Right hindlimb (tissue), 1 donor: ENCODE data around the gene CNOT1.
"Not testable (repeated sequence)": the region's sequence is repeated elsewhere in the genome, so short reads cannot be mapped to it uniquely, and the experiment has no call there.

Experiments
- DNase-seq: peaks from one replicate; pipeline ENCODE4 v3.0.0-alpha.2; 2018

CNOT1 gene

DNA sequence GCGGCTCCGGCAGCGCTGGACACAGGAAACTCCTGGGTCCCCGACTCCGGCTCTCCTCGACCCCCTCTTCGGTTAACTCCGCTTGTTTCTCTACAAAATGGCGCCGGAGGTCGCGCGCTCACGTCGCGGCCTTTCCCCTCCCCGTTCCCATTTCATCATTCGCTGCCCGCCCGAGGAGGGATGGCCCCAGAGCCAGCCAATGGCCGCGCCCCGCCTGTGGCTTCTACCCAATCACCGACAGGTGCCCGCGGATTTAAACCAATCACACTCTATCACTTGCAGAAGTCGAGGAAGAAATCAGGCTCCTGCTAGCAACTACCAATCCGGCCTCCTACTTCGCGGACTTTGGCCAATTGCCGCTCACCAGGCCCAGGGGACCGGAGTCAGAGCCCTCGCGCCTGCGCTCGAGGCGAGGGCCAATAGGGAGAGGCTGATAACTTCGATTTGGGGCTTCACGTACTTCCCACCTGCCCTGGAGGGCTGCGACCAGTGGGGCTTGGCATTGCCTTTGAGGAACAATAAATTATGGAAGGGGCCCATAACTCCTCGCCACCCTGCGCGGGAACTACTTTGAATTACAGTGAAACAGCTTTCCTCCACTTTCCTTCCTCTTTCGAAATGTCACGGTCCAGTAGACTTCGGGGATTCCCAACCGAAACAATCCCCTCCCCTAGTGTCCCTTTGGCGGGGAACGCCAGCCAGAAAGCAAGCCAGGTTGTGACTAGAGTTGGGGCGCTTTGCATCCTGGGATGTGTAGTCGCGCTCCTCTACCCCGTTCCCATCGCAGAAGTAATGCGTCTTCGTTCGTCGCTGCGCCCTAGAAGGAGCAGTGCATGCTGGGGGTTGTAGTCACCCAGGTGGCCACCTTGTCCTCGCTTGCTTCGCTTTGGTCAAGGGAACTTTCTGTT lies at the start of gene CNOT1:
Gene CNOT1 (minus strand): TSS at position 94 of the 908 bp plus-strand sequence. CDS start 30,489 bp downstream, outside the sequence.
- DNase-seq, result peak; percentile 100

GRCh38 chr16:58678716-58679115 lies 49.1 kb upstream of the CNOT1 start:
- no peak for DNase-seq

- DNase-seq, result no peak
These were observed 48.6 kb upstream of the CNOT1 start for GRCh38 chr16:58678269-58678668.

DNA sequence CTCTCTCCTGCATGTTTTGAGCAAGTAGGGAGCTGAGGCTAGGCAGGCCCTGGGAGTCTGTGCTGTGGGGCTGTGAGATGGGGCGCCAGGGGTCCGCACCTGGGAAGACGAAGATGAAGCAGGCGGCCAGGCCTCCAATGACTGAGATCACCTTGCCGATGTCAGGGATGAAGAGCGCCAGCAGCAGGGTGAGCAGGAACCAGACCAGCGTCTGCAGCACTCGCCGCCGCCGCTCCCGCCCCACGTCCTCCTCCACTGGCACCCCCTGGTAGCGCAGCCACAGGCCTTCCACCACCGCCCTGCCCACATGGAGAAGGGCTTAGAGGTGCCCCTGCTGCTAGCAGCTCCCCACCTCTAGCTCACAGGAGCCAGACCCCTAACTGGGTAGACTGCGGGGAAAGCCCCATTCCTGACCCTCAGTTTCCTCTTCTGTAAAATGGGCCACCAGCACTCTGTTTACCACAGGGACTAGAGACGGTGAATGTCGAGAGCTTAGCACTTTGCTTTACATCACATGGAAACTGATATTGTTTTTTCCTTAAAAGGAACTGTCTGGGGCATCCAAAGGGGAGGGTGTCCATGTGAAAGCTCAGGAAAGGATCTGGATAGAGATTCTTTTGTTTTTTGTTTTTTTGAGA lies 41.4 kb upstream of the CNOT1 start:
- no peak for DNase-seq

DNA sequence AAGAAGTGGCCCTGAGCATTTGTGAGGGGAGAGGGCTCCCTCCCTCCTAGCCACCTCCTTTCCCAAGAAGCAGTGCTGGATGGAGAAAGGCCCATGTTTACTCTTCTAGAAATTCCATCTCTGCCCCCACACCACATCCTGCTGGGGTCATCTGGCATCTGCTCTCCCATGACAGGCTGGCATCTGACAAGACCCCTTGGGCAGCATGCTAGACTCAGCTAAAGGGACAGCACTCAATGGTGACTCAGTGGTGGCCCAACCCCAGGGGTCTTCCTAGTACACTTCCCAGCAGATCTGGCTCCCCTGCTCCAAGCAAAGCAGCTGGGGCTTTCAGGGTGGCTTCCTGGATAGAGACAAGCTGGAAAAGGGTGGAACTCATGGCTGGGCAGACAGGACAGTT lies 40.6 kb upstream of the CNOT1 start:
- no peak for DNase-seq

- no peak for DNase-seq
These were observed 35.6 kb upstream of the CNOT1 start for GRCh38 chr16:58665200-58665599.

GRCh38 chr16:58661199-58661830 lies 31.7 kb upstream of the CNOT1 start:
- DNase-seq, result peak; percentile 65

DNA sequence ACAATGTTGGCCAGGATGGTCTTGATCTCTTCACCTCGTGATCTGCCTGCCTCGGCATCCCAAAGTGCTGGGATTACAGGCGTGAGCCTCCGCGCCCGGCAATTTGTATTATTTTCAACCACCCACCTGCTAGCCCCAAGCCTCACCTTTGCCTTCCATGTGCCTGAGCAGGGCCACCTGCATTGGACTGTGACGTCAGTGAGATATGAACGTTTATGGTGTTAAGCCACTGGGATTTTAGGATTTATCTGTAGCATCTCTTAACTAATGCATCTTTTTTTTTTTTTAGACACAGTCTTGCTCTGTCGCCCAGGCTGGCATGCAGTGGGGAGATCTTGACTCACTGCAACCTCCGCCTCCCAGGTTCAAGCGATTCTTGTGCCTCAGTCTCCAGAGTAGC lies 30.3 kb upstream of the CNOT1 start:
- not testable (repeated sequence) for DNase-seq

DNA sequence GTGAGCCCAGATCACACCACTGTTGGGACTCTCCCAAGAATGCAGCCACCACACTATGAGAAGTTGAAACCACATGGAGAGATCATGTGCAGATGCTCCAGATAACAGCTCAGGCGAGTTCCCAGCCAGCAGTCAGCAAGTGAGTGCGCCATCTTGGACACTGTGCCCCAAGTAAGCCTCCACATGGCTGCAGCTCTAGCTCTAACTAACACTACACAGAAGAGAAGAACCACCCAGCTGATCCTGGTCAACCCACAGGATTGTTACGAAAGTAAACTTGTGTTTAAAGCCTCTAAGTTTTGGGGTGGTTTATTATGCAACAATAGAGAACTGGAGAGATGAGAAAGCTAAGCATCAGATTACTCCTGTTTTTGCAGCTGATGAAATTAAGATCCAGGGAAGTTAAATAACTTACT lies 29.2 kb upstream of the CNOT1 start:
- DNase-seq, result no peak

- DNase-seq, result no peak
These were observed 27.3 kb upstream of the CNOT1 start for GRCh38 chr16:58656899-58657298.

GRCh38 chr16:58655215-58655596 lies 25.6 kb upstream of the CNOT1 start:
- no peak for DNase-seq

- no peak for DNase-seq
These were observed 25.1 kb upstream of the CNOT1 start for GRCh38 chr16:58654560-58655214.

DNA sequence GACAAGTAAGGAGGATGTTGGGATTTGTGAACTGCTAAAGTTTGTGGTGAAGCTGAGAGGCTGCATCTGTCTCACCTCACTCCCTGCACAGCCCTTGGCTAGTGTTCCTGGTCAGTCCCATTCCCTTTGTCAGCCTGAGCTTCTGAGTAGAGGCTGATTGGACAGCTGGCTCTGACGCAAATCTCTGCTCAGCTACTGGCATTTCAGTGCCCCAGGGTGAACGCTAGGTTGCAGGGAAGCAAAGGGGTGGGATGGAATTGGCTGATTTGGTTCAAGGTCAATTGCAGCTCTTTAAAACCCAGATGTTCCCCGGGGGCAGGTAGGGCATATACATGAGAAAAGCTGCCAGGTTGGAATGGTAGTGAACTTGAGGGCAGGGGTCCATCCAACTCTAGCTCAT lies 23.1 kb upstream of the CNOT1 start:
- DNase-seq, result no peak

DNA sequence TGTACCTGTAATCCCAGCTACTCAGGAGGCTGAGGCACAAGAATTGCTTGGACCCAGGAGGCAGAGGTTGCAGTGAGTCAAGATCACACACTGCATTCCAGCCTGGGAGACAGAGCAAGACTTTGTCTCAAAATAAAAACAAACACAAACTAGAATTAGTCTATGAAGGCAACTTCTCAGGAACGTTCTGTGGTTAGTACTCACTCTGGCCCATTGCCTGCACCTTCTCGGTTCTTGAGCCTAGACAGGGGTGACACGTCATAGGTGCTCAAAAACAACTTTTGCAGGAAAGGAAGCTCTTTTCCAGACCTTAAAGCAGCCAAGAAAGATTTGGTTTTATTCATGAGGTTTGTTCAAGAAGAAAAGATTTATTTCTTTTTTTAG lies 22.3 kb upstream of the CNOT1 start:
- no peak for DNase-seq

DNA sequence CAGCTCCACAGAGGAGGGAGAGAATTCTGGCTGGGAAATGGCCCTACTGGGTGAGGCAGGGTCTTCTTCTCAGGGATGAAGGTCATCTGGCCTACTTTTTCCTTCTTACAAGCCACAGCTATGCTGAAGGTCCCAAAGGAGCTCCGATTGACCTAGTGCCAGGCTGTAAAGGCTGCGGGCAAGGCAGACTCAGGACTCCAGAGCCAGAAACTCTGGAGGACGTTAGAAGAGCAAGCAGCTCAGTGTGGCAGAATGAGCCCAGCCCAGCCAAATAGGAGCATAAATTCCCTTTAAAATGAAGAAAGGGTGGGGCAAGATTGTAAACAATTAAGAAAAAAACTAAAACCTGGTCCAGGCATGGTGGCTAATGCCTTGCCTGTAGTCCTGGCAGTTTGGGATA lies 20.1 kb upstream of the CNOT1 start:
- DNase-seq, result no peak

DNA sequence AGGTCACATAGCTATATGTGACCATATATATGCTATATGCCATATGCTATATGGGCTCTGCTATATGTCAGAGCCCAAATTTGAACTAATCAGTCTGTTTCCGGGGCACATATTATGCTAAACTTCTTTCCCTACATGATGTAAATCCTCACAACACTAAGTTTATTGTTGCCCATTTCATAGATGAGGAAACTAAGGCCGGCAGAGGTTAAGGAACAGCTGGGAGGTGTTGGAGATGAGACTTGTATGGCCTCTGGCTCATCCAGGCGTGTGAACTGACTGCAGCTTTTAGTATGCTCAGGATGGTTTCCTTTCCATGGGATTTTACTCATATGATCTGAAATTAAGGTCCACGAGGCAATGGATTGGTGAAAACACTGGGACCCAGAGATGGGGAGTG lies 17.5 kb upstream of the CNOT1 start:
- DNase-seq, result no peak

DNA sequence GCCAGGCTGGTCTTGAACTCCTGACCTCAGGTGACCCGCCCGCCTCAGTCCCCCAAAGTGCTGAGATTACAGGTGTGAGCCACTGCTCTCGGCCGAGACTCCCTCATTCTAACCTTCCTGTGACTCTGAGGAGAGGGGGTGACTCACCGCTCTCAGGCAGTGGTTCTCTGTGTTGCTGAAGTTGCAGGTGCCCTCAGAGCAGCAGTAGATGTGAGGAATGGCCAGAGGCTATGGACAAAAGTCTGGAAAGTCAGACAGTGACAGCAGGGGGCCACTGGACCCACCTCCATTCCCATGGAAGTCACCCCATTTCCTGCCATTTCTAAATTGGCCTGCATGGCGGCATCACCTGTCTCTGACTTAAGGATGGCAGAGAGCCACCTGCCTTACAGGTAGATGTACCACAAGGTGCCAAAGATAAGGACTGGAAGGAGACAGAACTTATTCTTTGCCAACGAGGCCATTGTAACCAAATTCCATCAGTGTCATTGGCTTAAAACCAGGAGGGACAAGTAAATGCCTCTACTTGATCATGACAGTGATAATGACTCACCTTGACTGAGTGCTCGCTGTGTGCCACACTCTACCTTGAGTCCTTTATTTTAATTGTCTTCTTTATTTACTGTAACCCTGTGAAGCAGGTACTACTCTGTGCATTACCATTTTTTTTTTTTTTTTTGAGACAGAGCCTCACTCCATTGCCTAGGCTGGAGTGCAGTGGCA lies 15.3 kb upstream of the CNOT1 start:
- DNase-seq, result no peak

DNA sequence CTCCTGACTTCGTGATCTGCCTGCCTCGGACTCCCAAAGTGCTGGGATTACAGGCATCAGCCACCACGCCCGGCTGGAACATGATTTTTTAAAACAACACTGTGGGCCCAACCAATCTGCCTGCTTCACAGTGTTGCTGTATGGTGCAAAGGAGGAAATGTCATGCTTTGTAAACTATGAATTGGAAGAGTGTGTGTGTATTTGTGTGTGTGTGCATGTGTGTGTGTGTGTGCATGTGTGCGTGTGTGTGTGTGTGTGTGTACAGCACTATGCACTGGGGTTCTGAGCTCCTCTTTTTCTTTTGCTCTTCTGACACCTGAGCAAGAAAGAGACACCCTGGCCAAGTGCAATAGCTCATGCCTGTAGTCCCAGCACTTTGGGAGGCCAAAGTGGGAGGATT lies 14.5 kb upstream of the CNOT1 start:
- no peak for DNase-seq

DNA sequence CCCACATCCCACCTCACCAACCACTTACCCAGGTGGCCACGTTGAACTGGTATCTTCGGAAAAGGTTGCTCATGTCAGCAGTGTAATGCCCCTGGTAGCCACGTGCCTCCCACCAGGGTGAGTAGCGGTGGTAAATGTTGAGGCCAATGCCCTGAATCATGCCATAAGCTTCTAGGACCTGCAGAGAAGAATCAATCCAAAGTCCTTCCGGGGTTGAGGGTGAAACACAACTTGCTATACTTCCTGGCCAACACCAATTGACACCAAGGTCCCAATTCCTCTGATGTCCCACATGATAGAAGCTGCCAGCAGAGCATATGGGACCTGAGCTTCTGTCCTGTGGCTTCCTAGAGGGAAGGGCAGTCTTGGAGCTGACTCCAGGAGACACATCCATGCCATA lies 11.3 kb upstream of the CNOT1 start:
- no peak for DNase-seq

DNA sequence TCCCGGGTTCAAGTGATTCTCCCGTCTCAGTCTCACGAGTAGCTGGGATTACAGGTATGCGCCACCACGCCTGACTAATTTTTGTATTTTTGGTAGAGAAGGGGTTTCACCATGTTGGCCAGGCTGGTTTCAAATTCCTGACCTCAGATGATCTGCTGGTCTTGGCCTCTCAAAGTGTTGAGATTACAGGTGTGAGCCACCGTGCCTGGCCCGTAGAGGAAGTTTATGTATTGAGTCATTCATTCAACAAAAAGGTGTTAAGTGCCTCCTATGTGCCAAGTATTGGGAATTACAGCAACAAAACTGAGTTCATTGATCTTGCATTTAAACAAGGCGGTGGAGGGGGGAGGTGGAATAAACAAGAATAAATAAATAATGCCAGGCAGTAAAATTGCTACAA lies 10.2 kb upstream of the CNOT1 start:
- no peak for DNase-seq

GRCh38 chr16:58639230-58639629 lies 9.6 kb upstream of the CNOT1 start:
- no peak for DNase-seq

DNA sequence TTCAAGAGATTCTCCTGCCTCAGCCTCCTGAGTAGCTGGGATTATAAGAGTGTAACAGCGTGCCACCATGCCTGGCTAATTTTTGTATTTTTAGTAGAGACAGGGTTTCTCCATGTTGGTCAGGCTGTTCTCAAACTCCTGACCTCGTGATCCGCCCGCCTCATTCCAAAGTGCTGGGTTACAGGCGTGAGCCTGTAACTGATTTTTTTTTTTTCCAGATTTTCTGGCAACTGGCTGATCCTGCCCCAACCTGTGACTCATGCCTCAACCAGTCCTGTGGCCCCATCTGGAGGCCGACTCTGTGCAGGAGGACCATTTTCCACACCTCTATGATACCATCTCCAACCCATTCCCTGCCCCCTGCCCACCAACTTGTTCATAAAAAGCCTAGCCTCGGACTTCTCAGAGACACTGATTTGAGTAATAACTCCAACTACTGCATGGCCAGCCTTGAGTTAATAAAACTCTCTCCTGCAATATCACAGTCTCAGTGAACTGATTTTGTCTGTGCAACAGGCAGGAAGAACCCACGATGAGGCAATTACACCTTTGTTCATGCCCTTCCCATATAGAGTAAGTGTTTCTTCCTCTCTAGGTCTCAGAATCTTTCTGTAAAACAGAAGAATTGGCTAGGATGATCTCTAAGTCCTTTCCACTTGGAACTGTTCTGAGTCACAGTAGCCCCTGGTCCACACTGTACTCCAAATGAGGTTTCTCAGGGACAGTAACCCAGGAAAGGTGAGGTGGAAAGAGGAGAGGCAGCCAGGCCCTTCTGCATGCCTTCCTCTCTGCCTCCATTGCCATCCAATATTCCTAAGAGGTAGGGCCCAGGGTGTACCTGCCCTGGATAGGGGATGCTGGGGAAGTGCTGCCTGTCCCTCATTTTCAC lies 8.8 kb upstream of the CNOT1 start:
- DNase-seq, result peak; percentile 21
